Measurements from ENCODE around the gene GNLY. TPM values are rescaled to one million over a fixed set of nuclear protein-coding genes. Genes with fewer than 3 reads are reported as not detected.

Gene GNLY
- polyA plus RNA-seq, 1 of the 3 experiments (the other 2 are of a cell fraction): not detected

- ChIA-PET POLR2A (no interaction called here), CTCF (interaction anchor here (0.5 to 8.6 kb wide), 23 partner anchors 9 to 497 kb away, joined by 3 to 101 read pairs (median 3); no protein-coding TSS in a partner anchor)
- Histone ChIP-seq H3K4me2 (peak overlapping the region; percentile 19; the same call in 1 of the 2 replicates), H3K79me2 (ENCODE audit: insufficient read depth) (no peaks in the 10 kb centered on the region), H2AFZ (ENCODE audit: low read depth) (no peak overlapping the region), H3K9me3 (no peaks in the 10 kb centered on the region), H3K9ac (no peak overlapping the region), H3K36me3 (replicated peaks in 1 of 2; ENCODE audit: control insufficient read depth in 1 of 2, insufficient read depth in 2 of 2, low read length in 1 of 2) (no peaks in the 10 kb centered on the region), H3K27ac (ENCODE audit: low read depth in 2 of 2, low read length in 1 of 2) (peak overlapping the region in 1 of 2 experiments; percentile 92; a peak in 3 of 4 replicates), H3K9me2 (no peaks in the 10 kb centered on the region), H3K4me1 (ENCODE audit: control insufficient read depth in 1 of 2, insufficient read depth in 2 of 2, low read depth in 1 of 2, low read length in 1 of 2) (peaks cover 12 to 30% of the 10 kb centered on the region in 2 experiments; a peak in 3 of 4 replicates), H4K20me1 (ENCODE audit: insufficient read depth) (no peaks in the 10 kb centered on the region), H3F3A (replicated peaks; ENCODE audit: insufficient read depth) (peaks cover 9% of the 10 kb centered on the region), H3K27me3 (ENCODE audit: insufficient read depth) (no peaks in the 10 kb centered on the region), H3K4me3 (ENCODE audit: low read depth in 2 of 2, low read length in 1 of 2) (no peak overlapping the region)
- TF ChIP-seq RAD21 (IDR thresholded peaks at IDR 0.05; ENCODE audit: low read length) (peak; percentile 73), EP300 (IDR thresholded peaks at IDR 0.05; ENCODE audit: borderline replicate concordance in 1 of 2, low read depth in 1 of 2, low read length in 1 of 2) (no peak), MXI1 (IDR thresholded peaks at IDR 0.05; ENCODE audit: low read depth, low read length) (0 out of 2 replicates have a peak, but pooled peaks have one; percentile 53), CTCF (IDR thresholded peaks at IDR 0.05) (peak; percentile 50)
- 38% methylated on average over 7 of the region's 7 CpGs for WGBS (ENCODE audit: low lambda C conversion rate)
- DNase-seq: peak; percentile 64
Measured at GRCh38 chr2:85718009-85718391, 23.8 kb downstream of the GNLY start.

GRCh38 chr2:85718885-85719492 lies 24.8 kb downstream of the GNLY start:
- no peak for DNase-seq
- H3K36me3 ChIP-seq (replicated peaks in 1 of 2; ENCODE audit: control insufficient read depth in 1 of 2, insufficient read depth in 2 of 2, low read length in 1 of 2): no peaks in the 10 kb centered on the region
- H3K9me3 ChIP-seq: no peaks in the 10 kb centered on the region
- no peak overlapping the region for H3K4me2 ChIP-seq
- WGBS (ENCODE audit: low lambda C conversion rate): 86% methylated on average over 10 of the region's 10 CpGs
- no peak overlapping the region for H3K4me3 ChIP-seq (ENCODE audit: low read depth in 2 of 2, low read length in 1 of 2)
- H3K27me3 ChIP-seq (ENCODE audit: insufficient read depth): no peaks in the 10 kb centered on the region
- CTCF ChIA-PET: interaction anchor here (0.5 to 8.6 kb wide), 17 partner anchors 10 to 108 kb away, joined by 3 to 101 read pairs (median 7); no protein-coding TSS in a partner anchor
- H3K27ac ChIP-seq (ENCODE audit: low read depth in 2 of 2, low read length in 1 of 2): no peak overlapping the region; a peak in 1 of 4 replicates
- H4K20me1 ChIP-seq (ENCODE audit: insufficient read depth): no peaks in the 10 kb centered on the region
- H3K4me1 ChIP-seq (ENCODE audit: control insufficient read depth in 1 of 2, insufficient read depth in 2 of 2, low read depth in 1 of 2, low read length in 1 of 2): peaks cover 12 to 30% of the 10 kb centered on the region in 2 experiments; a peak in 3 of 4 replicates
- no peaks in the 10 kb centered on the region for H3K79me2 ChIP-seq (ENCODE audit: insufficient read depth)
- POLR2A ChIA-PET: no interaction called here
- peaks cover 9% of the 10 kb centered on the region for H3F3A ChIP-seq (replicated peaks; ENCODE audit: insufficient read depth)
- no peak overlapping the region for H2AFZ ChIP-seq (ENCODE audit: low read depth)
- TF ChIP-seq TCF12 (IDR thresholded peaks at IDR 0.05): no peak
- TF ChIP-seq, protein P1, sequence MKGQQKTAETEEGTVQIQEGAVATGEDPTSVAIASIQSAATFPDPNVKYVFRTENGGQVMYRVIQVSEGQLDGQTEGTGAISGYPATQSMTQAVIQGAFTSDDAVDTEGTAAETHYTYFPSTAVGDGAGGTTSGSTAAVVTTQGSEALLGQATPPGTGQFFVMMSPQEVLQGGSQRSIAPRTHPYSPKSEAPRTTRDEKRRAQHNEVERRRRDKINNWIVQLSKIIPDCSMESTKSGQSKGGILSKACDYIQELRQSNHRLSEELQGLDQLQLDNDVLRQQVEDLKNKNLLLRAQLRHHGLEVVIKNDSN (IDR thresholded peaks at IDR 0.05; ENCODE audit: borderline replicate concordance, low read depth): no peak
- TF ChIP-seq CHD2 (IDR thresholded peaks at IDR 0.05; ENCODE audit: low read length, partially characterized antibody): no peak
- no peak for TF ChIP-seq TAF1 (IDR thresholded peaks at IDR 0.05; ENCODE audit: borderline replicate concordance, low read depth, low read length)
- no peak for TF ChIP-seq MEF2A (IDR thresholded peaks at IDR 0.05; ENCODE audit: borderline replicate concordance, low read depth)
- TF ChIP-seq RCOR1 (IDR thresholded peaks at IDR 0.05; ENCODE audit: low read length): no peak
- TF ChIP-seq FOXM1 (IDR thresholded peaks at IDR 0.05; ENCODE audit: low read depth): no peak
- TF ChIP-seq, protein P2, sequence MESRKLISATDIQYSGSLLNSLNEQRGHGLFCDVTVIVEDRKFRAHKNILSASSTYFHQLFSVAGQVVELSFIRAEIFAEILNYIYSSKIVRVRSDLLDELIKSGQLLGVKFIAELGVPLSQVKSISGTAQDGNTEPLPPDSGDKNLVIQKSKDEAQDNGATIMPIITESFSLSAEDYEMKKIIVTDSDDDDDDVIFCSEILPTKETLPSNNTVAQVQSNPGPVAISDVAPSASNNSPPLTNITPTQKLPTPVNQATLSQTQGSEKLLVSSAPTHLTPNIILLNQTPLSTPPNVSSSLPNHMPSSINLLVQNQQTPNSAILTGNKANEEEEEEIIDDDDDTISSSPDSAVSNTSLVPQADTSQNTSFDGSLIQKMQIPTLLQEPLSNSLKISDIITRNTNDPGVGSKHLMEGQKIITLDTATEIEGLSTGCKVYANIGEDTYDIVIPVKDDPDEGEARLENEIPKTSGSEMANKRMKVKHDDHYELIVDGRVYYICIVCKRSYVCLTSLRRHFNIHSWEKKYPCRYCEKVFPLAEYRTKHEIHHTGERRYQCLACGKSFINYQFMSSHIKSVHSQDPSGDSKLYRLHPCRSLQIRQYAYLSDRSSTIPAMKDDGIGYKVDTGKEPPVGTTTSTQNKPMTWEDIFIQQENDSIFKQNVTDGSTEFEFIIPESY (IDR thresholded peaks at IDR 0.05; ENCODE audit: borderline replicate concordance, low read depth): no peak
- no peaks in the 10 kb centered on the region for H3K9me2 ChIP-seq
- no peak overlapping the region for H3K9ac ChIP-seq
